H1 (cell line): Measurements from ENCODE around the gene CAPZB.

Experiments
- RAD21 ChIP-seq, 2 experiments: IDR thresholded peaks in 1 of 2; conservative IDR thresholded peaks in 1 of 2; 2 replicates each; pipeline ENCODE4 v1.6.1; 2011; ENCODE audit warnings: low read depth in 2 of 2, low read length in 2 of 2, improper control_type of control experiment in 1 of 2, inconsistent platforms in 1 of 2, mild to moderate bottlenecking in 1 of 2, moderate library complexity in 1 of 2
- SP1 ChIP-seq: IDR thresholded peaks from 2 replicates; pipeline ENCODE4 v1.6.1; 2011; ENCODE audit warnings: low read depth, low read length

DNA sequence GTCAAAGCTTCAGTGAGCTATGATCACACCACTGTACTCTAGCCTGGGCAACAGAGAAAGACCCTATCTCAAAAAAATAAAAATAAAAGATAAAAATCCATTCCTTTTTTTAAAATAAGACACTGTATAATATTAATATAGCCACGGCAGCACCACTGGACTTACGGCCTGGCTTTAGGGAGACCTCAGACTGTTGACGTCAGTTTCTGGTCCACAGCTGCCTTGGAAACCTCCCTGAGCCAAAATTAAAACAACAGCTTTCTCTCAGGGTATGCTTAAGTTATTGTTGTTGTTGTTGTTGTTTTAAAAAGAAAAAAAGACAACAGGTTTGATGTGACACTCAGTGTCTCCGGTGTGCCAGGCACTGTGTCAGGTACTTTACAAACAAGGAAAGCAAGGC is 42.0 kb downstream of the CAPZB start:
- TF ChIP-seq SP1, result no peak
- TF ChIP-seq RAD21 (IDR thresholded peaks at IDR 0.05 in 1 of 2, conservative IDR thresholded peaks at IDR 0.05 in 1 of 2; ENCODE audit: low read depth in 2 of 2, low read length in 2 of 2), result no peak
